NCI-H226 (cell line): ENCODE results near the gene EEF1AKMT1.
"Not testable (repeated sequence)": the region's sequence is repeated elsewhere in the genome, so short reads cannot be mapped to it uniquely, and the experiment has no call there.

Experiments used
- DNase-seq: peaks from one replicate; pipeline ENCODE4 v3.0.0-alpha.2; 2015

Gene EEF1AKMT1

GRCh38 chr13:20776751-20777150 is 3.0 kb upstream of the EEF1AKMT1 start:
- DNase-seq = no peak

GRCh38 chr13:20775961-20776360 is 2.2 kb upstream of the EEF1AKMT1 start:
- DNase-seq = no peak

- DNase-seq = no peak
These were observed 985 bp upstream of the EEF1AKMT1 start for GRCh38 chr13:20774746-20775145.

- no peak for DNase-seq
These were observed 1.2 kb downstream of the EEF1AKMT1 start for GRCh38 chr13:20772401-20773131.

- DNase-seq = no peak
These were observed 3.9 kb downstream of the EEF1AKMT1 start for GRCh38 chr13:20769834-20770233.

GRCh38 chr13:20769091-20769490 is 4.7 kb downstream of the EEF1AKMT1 start:
- no peak for DNase-seq

GRCh38 chr13:20767309-20767943 is 6.3 kb downstream of the EEF1AKMT1 start:
- DNase-seq = no peak

GRCh38 chr13:20760872-20761271 is 12.9 kb downstream of the EEF1AKMT1 start:
- DNase-seq = no peak

GRCh38 chr13:20754009-20754408 is 19.8 kb downstream of the EEF1AKMT1 start:
- no peak for DNase-seq

GRCh38 chr13:20749377-20749776 is 24.4 kb downstream of the EEF1AKMT1 start:
- no peak for DNase-seq

GRCh38 chr13:20743830-20744404 is 29.8 kb downstream of the EEF1AKMT1 start:
- DNase-seq = not testable (repeated sequence)

GRCh38 chr13:20740021-20740420 is 33.7 kb downstream of the EEF1AKMT1 start:
- DNase-seq = no peak

- DNase-seq = no peak
These were observed 35.1 kb downstream of the EEF1AKMT1 start for GRCh38 chr13:20738616-20739015.

- DNase-seq = no peak
These were observed 43.9 kb downstream of the EEF1AKMT1 start for GRCh38 chr13:20729633-20730585.

- no peak for DNase-seq
These were observed 45.0 kb downstream of the EEF1AKMT1 start for GRCh38 chr13:20728579-20729311.

- DNase-seq = no peak
These were observed 45.9 kb downstream of the EEF1AKMT1 start for GRCh38 chr13:20727856-20728255.

- DNase-seq = peak; percentile 45
These were observed 52.1 kb downstream of the EEF1AKMT1 start for GRCh38 chr13:20721454-20722357.

GRCh38 chr13:20721058-20721453 is 52.7 kb downstream of the EEF1AKMT1 start:
- no peak for DNase-seq

- no peak for DNase-seq
These were observed 53.3 kb downstream of the EEF1AKMT1 start for GRCh38 chr13:20720499-20720898.

GRCh38 chr13:20719783-20720182 is 54.0 kb downstream of the EEF1AKMT1 start:
- DNase-seq = no peak

- no peak for DNase-seq
These were observed 54.7 kb downstream of the EEF1AKMT1 start for GRCh38 chr13:20718958-20719566.
